ENCODE data around the gene RAD23B.

Gene RAD23B

GRCh38 chr9:107375651-107376369, 92.7 kb downstream of the RAD23B start:
- no peak for DNase-seq

GRCh38 chr9:107378006-107378405, 94.9 kb downstream of the RAD23B start:
- DNase-seq, result no peak

Data from right kidney (tissue), 1 donor.